Measurements from ENCODE around the gene FYTTD1.

FYTTD1 gene

GRCh38 chr3:197790033-197790432 is 40.4 kb downstream of the FYTTD1 start:
- TF ChIP-seq CTCF (IDR thresholded peaks at IDR 0.05; ENCODE audit: control insufficient read depth, insufficient read depth, low read depth, low read length, missing control alignments), result no peak
- H3K4me3 ChIP-seq (ENCODE audit: control insufficient read depth, low read depth, low read length), result no peak overlapping the region
- no peak for DNase-seq (ENCODE audit: low read depth)

- H3K4me3 ChIP-seq (ENCODE audit: control insufficient read depth, low read depth, low read length), result peak within 1 kb of the TSS; percentile 78
- no peak for DNase-seq (ENCODE audit: low read depth)
- TF ChIP-seq CTCF (IDR thresholded peaks at IDR 0.05; ENCODE audit: control insufficient read depth, insufficient read depth, low read depth, low read length, missing control alignments), result no peak
Observed at GRCh38 chr3:197791113-197791891, 41.6 kb downstream of the FYTTD1 start, which contains the start of gene LRCH3. Gene LRCH3, plus strand, starts transcription at chr3:197791254. Its CDS starts 25 bp downstream, at chr3:197791279.

DNA sequence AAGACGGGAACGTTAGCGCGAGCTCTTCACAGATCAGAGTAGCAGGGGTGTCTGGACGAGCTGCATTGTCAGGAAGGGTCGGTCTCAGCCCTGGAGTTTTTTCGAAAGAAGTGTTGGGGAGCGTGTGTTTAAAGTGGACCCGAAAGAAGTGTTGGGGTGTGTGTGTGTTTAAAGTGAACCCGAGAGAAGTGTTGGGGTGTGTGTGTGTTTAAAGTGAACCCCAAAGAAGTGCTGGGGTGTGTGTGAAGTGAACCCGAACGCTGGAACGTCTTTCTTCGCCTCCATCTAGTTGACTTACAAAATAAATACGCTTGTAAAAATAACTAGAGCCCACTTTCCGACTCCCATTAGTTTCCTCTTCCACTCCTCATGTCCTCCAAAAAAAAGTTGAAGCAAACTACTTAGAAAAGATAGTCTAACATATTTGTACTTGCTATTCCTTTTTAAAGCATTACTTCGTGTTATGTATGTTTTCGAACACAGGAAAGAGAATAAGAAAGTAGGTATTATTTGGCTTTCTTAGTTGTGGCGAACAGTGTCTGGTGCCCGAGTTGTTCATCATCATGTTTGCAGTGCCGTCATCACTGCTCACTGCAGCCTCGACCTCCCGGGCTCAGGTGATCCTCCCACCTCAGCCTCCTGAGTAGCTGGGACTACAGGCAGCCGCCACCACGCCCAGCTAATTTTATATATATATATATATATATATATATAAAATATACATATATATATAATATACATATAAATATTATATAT is 42.4 kb downstream of the FYTTD1 start:
- no peak for TF ChIP-seq CTCF (IDR thresholded peaks at IDR 0.05; ENCODE audit: control insufficient read depth, insufficient read depth, low read depth, low read length, missing control alignments)
- peak overlapping the region; percentile 78 for H3K4me3 ChIP-seq (ENCODE audit: control insufficient read depth, low read depth, low read length)
- no peak for DNase-seq (ENCODE audit: low read depth)

GRCh38 chr3:197793247-197793646 is 43.6 kb downstream of the FYTTD1 start:
- DNase-seq (ENCODE audit: low read depth), result no peak
- no peak overlapping the region for H3K4me3 ChIP-seq (ENCODE audit: control insufficient read depth, low read depth, low read length)
- no peak for TF ChIP-seq CTCF (IDR thresholded peaks at IDR 0.05; ENCODE audit: control insufficient read depth, insufficient read depth, low read depth, low read length, missing control alignments)

DNA sequence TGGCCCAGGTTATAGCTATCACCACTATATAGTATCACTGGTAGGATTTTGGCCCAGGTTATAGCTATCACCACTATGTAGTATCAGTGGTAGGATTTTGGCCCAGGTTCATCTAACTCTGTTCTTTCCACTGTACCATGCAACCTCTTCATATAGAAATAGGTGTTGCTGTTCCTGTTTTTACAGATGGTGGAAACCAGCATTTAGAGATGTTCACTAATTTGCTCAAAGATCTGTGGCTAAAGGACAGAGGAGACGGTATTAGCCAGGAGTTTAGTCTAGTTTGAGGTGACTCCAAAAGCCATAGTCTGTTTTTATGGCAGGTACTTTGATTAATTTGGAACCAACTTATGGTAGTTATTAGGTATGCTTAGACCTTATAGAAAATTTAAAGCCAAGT is 44.4 kb downstream of the FYTTD1 start:
- DNase-seq (ENCODE audit: low read depth), result no peak
- H3K4me3 ChIP-seq (ENCODE audit: control insufficient read depth, low read depth, low read length), result no peak overlapping the region
- TF ChIP-seq CTCF (IDR thresholded peaks at IDR 0.05; ENCODE audit: control insufficient read depth, insufficient read depth, low read depth, low read length, missing control alignments), result no peak

- TF ChIP-seq CTCF (IDR thresholded peaks at IDR 0.05; ENCODE audit: control insufficient read depth, insufficient read depth, low read depth, low read length, missing control alignments), result no peak
- H3K4me3 ChIP-seq (ENCODE audit: control insufficient read depth, low read depth, low read length), result no peak overlapping the region
- peak; percentile 45 for DNase-seq (ENCODE audit: low read depth)
Observed at GRCh38 chr3:197795200-197795599, 45.5 kb downstream of the FYTTD1 start.

All from AG09309 (cell line).